ENCODE measurements around the gene ITPR3. TPM values are rescaled to one million over a fixed set of nuclear protein-coding genes. Genes with fewer than 3 reads are reported as not detected.

ITPR3 gene
- total and polyA plus RNA-seq, 4 donors: 36.7 to 89.5 (median 44.4) TPM

- Histone ChIP-seq H3K4me1 (ENCODE audit: control insufficient read depth in 5 of 5, insufficient read depth in 5 of 5, low read length in 5 of 5) (peaks cover 0 to 23% (median 18%) of the 10 kb centered on the region in 5 donors), H3K4me3 (peak overlapping the region; percentile 5), H3K9me3 (ENCODE audit: control insufficient read depth in 4 of 4, insufficient read depth in 3 of 4, low read length in 3 of 4) (no peaks in the 10 kb centered on the region), H3K9ac (ENCODE audit: insufficient read depth in 1 of 2, low read length in 2 of 2) (no peak overlapping the region), H3K27ac (ENCODE audit: low read depth in 1 of 2, low read length in 1 of 2) (peak overlapping the region in 1 of 2 donors; percentile 61), H3K36me3 (ENCODE audit: control insufficient read depth in 4 of 4, insufficient read depth in 4 of 4, low read length in 4 of 4) (peaks cover 0 to 2% (median under 1%) of the 10 kb centered on the region in 4 donors), H3K27me3 (ENCODE audit: control insufficient read depth in 3 of 3, insufficient read depth in 3 of 3, low read length in 2 of 3) (no peaks in the 10 kb centered on the region)
- DNase-seq (peak; percentile 36 to 74 (median 68)), ATAC-seq (ENCODE audit: insufficient read depth, low FRiP score) (peak; percentile 64)
- TF ChIP-seq, protein P1, sequence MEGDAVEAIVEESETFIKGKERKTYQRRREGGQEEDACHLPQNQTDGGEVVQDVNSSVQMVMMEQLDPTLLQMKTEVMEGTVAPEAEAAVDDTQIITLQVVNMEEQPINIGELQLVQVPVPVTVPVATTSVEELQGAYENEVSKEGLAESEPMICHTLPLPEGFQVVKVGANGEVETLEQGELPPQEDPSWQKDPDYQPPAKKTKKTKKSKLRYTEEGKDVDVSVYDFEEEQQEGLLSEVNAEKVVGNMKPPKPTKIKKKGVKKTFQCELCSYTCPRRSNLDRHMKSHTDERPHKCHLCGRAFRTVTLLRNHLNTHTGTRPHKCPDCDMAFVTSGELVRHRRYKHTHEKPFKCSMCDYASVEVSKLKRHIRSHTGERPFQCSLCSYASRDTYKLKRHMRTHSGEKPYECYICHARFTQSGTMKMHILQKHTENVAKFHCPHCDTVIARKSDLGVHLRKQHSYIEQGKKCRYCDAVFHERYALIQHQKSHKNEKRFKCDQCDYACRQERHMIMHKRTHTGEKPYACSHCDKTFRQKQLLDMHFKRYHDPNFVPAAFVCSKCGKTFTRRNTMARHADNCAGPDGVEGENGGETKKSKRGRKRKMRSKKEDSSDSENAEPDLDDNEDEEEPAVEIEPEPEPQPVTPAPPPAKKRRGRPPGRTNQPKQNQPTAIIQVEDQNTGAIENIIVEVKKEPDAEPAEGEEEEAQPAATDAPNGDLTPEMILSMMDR (IDR thresholded peaks at IDR 0.05; ENCODE audit: control extremely low read depth, extremely low read depth): no peak
- 1% methylated on average over 42 to 82 of the region's 86 CpGs for WGBS, 2 donors
Observed at GRCh38 chr6:33633462-33634158, 12.5 kb downstream of the ITPR3 start.

GRCh38 chr6:33634161-33634727 lies 13.1 kb downstream of the ITPR3 start:
- peaks cover 0 to 2% (median under 1%) of the 10 kb centered on the region in 4 donors for H3K36me3 ChIP-seq (ENCODE audit: control insufficient read depth in 4 of 4, insufficient read depth in 4 of 4, low read length in 4 of 4)
- TF ChIP-seq, protein P1 (IDR thresholded peaks at IDR 0.05; ENCODE audit: control extremely low read depth, extremely low read depth): no peak
- no peaks in the 10 kb centered on the region for H3K9me3 ChIP-seq (ENCODE audit: control insufficient read depth in 4 of 4, insufficient read depth in 3 of 4, low read length in 3 of 4)
- no peaks in the 10 kb centered on the region for H3K27me3 ChIP-seq (ENCODE audit: control insufficient read depth in 3 of 3, insufficient read depth in 3 of 3, low read length in 2 of 3)
- ATAC-seq (ENCODE audit: insufficient read depth, low FRiP score): peak; percentile 58
- WGBS, 2 donors: 10 to 14% methylated on average over 15 of the region's 15 CpGs
- peak overlapping the region; percentile 5 for H3K4me3 ChIP-seq
- H3K27ac ChIP-seq (ENCODE audit: low read depth in 1 of 2, low read length in 1 of 2): peak overlapping the region in 1 of 2 donors; percentile 35
- peaks cover 0 to 23% (median 18%) of the 10 kb centered on the region in 5 donors for H3K4me1 ChIP-seq (ENCODE audit: control insufficient read depth in 5 of 5, insufficient read depth in 5 of 5, low read length in 5 of 5)
- peak in 2 of 3 donors; percentile 52 to 59 for DNase-seq
- no peak overlapping the region for H3K9ac ChIP-seq (ENCODE audit: insufficient read depth in 1 of 2, low read length in 2 of 2)

DNA sequence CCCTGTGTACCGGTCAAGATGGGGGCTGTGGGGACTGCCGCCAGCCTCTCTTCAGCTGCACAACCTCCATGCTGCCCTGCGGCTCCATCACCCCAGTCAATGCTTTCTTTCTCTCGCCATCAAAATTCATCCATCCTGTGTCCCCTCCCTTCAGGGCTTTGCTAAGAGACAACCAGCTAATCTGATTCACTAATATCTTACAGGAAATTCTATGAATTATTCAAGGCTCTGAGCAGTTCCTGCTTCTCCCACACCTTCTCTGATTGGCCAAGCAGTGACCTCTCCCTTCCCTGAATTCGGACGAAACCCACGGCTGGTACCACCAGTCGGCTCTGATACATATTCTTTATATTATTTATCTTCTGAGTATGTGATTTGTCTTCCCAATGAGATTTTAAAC lies 13.8 kb downstream of the ITPR3 start:
- 58 to 63% methylated on average over 8 of the region's 8 CpGs for WGBS, 2 donors
- Histone ChIP-seq H3K4me1 (ENCODE audit: control insufficient read depth in 5 of 5, insufficient read depth in 5 of 5, low read length in 5 of 5) (peaks cover 0 to 27% (median 18%) of the 10 kb centered on the region in 5 donors), H3K27me3 (ENCODE audit: control insufficient read depth in 3 of 3, insufficient read depth in 3 of 3, low read length in 2 of 3) (no peaks in the 10 kb centered on the region), H3K9me3 (ENCODE audit: control insufficient read depth in 4 of 4, insufficient read depth in 3 of 4, low read length in 3 of 4) (no peaks in the 10 kb centered on the region), H3K4me3 (no peak overlapping the region), H3K27ac (ENCODE audit: low read depth in 1 of 2, low read length in 1 of 2) (peak overlapping the region in 1 of 2 donors; percentile 42), H3K36me3 (ENCODE audit: control insufficient read depth in 4 of 4, insufficient read depth in 4 of 4, low read length in 4 of 4) (peaks cover 0 to 2% (median under 1%) of the 10 kb centered on the region in 4 donors), H3K9ac (ENCODE audit: insufficient read depth in 1 of 2, low read length in 2 of 2) (no peak overlapping the region)
- no peak for ATAC-seq (ENCODE audit: insufficient read depth, low FRiP score)
- TF ChIP-seq, protein P1 (IDR thresholded peaks at IDR 0.05; ENCODE audit: control extremely low read depth, extremely low read depth): no peak
- no peak for DNase-seq
